GM23338 (cell line): ENCODE data around the gene GRM8. TPM values are rescaled to one million over a fixed set of nuclear protein-coding genes. Genes with fewer than 3 reads are reported as not detected.

Experiments
- ATAC-seq: fragments of 200-7000 bp; cut with Tn5 transposase; 3 replicates; pipeline ENCODE4 v1.9.1; 2020
- DNase-seq: peaks from one replicate; pipeline ENCODE4 v3.0.0-alpha.2; 2015; ENCODE audit warnings: low spot score
- H2AFZ ChIP-seq: fragments of 200-600 bp; sonication (generic); 2 replicates; pipeline ENCODE4 v1.8.0; 2016; ENCODE audit warnings: antibody characterized with exemption, mild to moderate bottlenecking, moderate library complexity
- H3F3A ChIP-seq: fragments of 200-600 bp; sonication (generic); replicated peaks from 2 replicates; pipeline ENCODE4 v1.8.0; 2017; ENCODE audit warnings: antibody characterized with exemption, mixed run types, low read depth
- H3K27ac ChIP-seq: fragments of 200-600 bp; sonication (generic); 2 replicates; pipeline ENCODE4 v1.6.1; 2016; ENCODE audit warnings: low read depth
- H3K27me3 ChIP-seq: fragments of 200-600 bp; sonication (generic); 2 replicates; pipeline ENCODE4 v1.8.0; 2016; ENCODE audit warnings: mild to moderate bottlenecking, mixed run types, moderate library complexity; ENCODE audit not compliant: insufficient read depth
- H3K36me3 ChIP-seq: fragments of 200-600 bp; sonication (generic); 2 replicates; pipeline ENCODE4 v1.8.0; 2016; ENCODE audit warnings: mild to moderate bottlenecking; ENCODE audit not compliant: insufficient read depth
- H3K4me1 ChIP-seq: fragments of 200-600 bp; sonication (generic); 2 replicates; pipeline ENCODE4 v1.8.0; 2016; ENCODE audit warnings: mild to moderate bottlenecking, moderate library complexity; ENCODE audit not compliant: insufficient read depth
- H3K4me2 ChIP-seq: fragments of 200-600 bp; sonication (generic); 2 replicates; pipeline ENCODE4 v1.7.1; 2017; ENCODE audit warnings: mixed run types
- H3K4me3 ChIP-seq: fragments of 200-600 bp; sonication (generic); 2 replicates; pipeline ENCODE4 v1.6.1; 2016; ENCODE audit warnings: mixed run types
- H3K79me2 ChIP-seq: fragments of 200-600 bp; sonication (generic); replicated peaks from 2 replicates; pipeline ENCODE4 v1.8.0; 2017; ENCODE audit warnings: mild to moderate bottlenecking; ENCODE audit not compliant: insufficient read depth
- H3K9me2 ChIP-seq: fragments of 200-600 bp; sonication (generic); 2 replicates; pipeline ENCODE4 v1.8.0; 2017; ENCODE audit not compliant: insufficient read depth
- H4K20me1 ChIP-seq: fragments of 200-600 bp; sonication (generic); replicated peaks from 2 replicates; pipeline ENCODE4 v1.8.0; 2017; ENCODE audit warnings: mild to moderate bottlenecking; ENCODE audit not compliant: insufficient read depth
- H3K27ac Mint-ChIP-seq: 2 replicates; pipeline ENCODE4 v1.8.0; 2020; ENCODE audit warnings: inconsistent platforms, mild to moderate bottlenecking, moderate library complexity, mixed read lengths
- H3K27me3 Mint-ChIP-seq: 3 replicates; pipeline ENCODE4 v1.8.0; 2022; ENCODE audit warnings: low read depth, mild to moderate bottlenecking, moderate library complexity, mixed read lengths, inconsistent platforms; ENCODE audit not compliant: insufficient read depth, poor library complexity
- H3K36me3 Mint-ChIP-seq: 3 replicates; pipeline ENCODE4 v1.8.0; 2021; ENCODE audit warnings: low read depth, mild to moderate bottlenecking, inconsistent platforms, moderate library complexity, mixed read lengths
- H3K4me1 Mint-ChIP-seq: 3 replicates; pipeline ENCODE4 v1.8.0; 2020; ENCODE audit warnings: mild to moderate bottlenecking, inconsistent platforms, mixed read lengths
- H3K4me3 Mint-ChIP-seq: 3 replicates; pipeline ENCODE4 v1.8.0; 2021; ENCODE audit warnings: moderate library complexity, mild to moderate bottlenecking, inconsistent platforms, mixed read lengths
- H3K9me3 Mint-ChIP-seq: 3 replicates; pipeline ENCODE4 v1.8.0; 2020; ENCODE audit warnings: moderate library complexity, mild to moderate bottlenecking, inconsistent platforms, mixed read lengths
- CREB1 ChIP-seq: fragments of 250-450 bp; sonication (Bioruptor Pico); IDR thresholded peaks from 2 replicates; pipeline ENCODE4 v1.5.0; 2020; ENCODE audit warnings: low read depth, mild to moderate bottlenecking, moderate library complexity
- ETS1 ChIP-seq: IDR thresholded peaks from 2 replicates; pipeline ENCODE4 v1.6.1; 2016; ENCODE audit warnings: antibody characterized with exemption
- EZH2 ChIP-seq: fragments of 200-600 bp; sonication (generic); IDR thresholded peaks from one replicate; pipeline ENCODE4 v1.8.0; 2017; ENCODE audit warnings: antibody characterized with exemption, mild to moderate bottlenecking, low read depth; ENCODE audit not compliant: unreplicated experiment
- JUNB ChIP-seq: IDR thresholded peaks from one replicate; pipeline ENCODE4 v1.6.1; 2016; ENCODE audit warnings: antibody characterized with exemption; ENCODE audit not compliant: unreplicated experiment
- POLR2AphosphoS5 ChIP-seq: IDR thresholded peaks from 2 replicates; pipeline ENCODE4 v1.6.1; 2016; ENCODE audit warnings: antibody characterized with exemption, low read depth
- REST ChIP-seq: IDR thresholded peaks from one replicate; pipeline ENCODE4 v1.6.1; 2018; ENCODE audit warnings: antibody characterized with exemption; ENCODE audit not compliant: unreplicated experiment
- ZNF462 ChIP-seq: fragments of 250-450 bp; sonication (Bioruptor Pico); IDR thresholded peaks from 2 replicates; pipeline ENCODE4 v1.5.0; 2020; ENCODE audit warnings: mild to moderate bottlenecking, moderate library complexity
- polyA plus RNA-seq: library from polyadenylated mRNA; unstranded; fragments of >200 nt; fragmentation: Nextera tagmentation; extraction: Ambion mirVana; gene quantifications from 2 replicates; pipeline ENCODE4 v1.2.1, GENCODE V29; 2016
- total RNA-seq: library from RNA; depleted of rRNA; stranded (reverse); fragments of >200 nt; shearing (Covaris generic); gene quantifications from 2 replicates; pipeline ENCODE4 v1.2.3, GENCODE V29; 2014
- TF ChIP-seq, protein P1 (sequence below), 2 experiments: fragments of 200-600 bp in 1 of 2; sonication (generic) in 1 of 2; conservative IDR thresholded peaks; 2 replicates each; pipeline versions ENCODE4 v1.5.1 to v1.6.1; 2016 to 2017; ENCODE audit warnings: antibody characterized with exemption in 2 of 2, low read depth in 2 of 2, mild to moderate bottlenecking in 2 of 2, moderate library complexity in 1 of 2

The GRM8 gene
- total and polyA plus RNA-seq, 2 experiments from 2014 or later = 1.9 to 6.6 TPM

GRCh38 chr7:127264219-127264618 lies 11.5 kb upstream of the GRM8 start (continued):
- TF ChIP-seq ZNF462 (no peak), REST (no peak), CREB1 (CRISPR knock-in tag) (no peak), POLR2AphosphoS5 (no peak), EZH2 (no peak), JUNB (no peak)

GRCh38 chr7:127258111-127258510 lies 5.4 kb upstream of the GRM8 start:
- H3K4me1 ChIP-seq = peaks cover 12% of the 10 kb centered on the region
- DNase-seq (peak; percentile 29), ATAC-seq (peak; percentile 10; the same call in 2 of the 3 replicates)
- H2AFZ ChIP-seq = no peak overlapping the region
- Mint-ChIP-seq H3K36me3 (no peaks in the 10 kb centered on the region), H3K9me3 (no peaks in the 10 kb centered on the region; the same call in 2 of the 3 replicates), H3K27me3 (peaks cover 7% of the 10 kb centered on the region), H3K27ac (no peak overlapping the region), H3K4me1 (peaks cover 14% of the 10 kb centered on the region), H3K4me3 (no peak overlapping the region)
- no peaks in the 10 kb centered on the region for H3F3A ChIP-seq
- no peak overlapping the region for H3K27ac ChIP-seq
- H3K9me2 ChIP-seq = no peaks in the 10 kb centered on the region
- no peaks in the 10 kb centered on the region for H3K79me2 ChIP-seq
- no peaks in the 10 kb centered on the region for H3K36me3 ChIP-seq
- peaks cover 24% of the 10 kb centered on the region for H3K27me3 ChIP-seq
- no peak overlapping the region for H3K4me3 ChIP-seq
- no peaks in the 10 kb centered on the region for H4K20me1 ChIP-seq
- H3K4me2 ChIP-seq = no peak overlapping the region
- TF ChIP-seq, protein P1, sequence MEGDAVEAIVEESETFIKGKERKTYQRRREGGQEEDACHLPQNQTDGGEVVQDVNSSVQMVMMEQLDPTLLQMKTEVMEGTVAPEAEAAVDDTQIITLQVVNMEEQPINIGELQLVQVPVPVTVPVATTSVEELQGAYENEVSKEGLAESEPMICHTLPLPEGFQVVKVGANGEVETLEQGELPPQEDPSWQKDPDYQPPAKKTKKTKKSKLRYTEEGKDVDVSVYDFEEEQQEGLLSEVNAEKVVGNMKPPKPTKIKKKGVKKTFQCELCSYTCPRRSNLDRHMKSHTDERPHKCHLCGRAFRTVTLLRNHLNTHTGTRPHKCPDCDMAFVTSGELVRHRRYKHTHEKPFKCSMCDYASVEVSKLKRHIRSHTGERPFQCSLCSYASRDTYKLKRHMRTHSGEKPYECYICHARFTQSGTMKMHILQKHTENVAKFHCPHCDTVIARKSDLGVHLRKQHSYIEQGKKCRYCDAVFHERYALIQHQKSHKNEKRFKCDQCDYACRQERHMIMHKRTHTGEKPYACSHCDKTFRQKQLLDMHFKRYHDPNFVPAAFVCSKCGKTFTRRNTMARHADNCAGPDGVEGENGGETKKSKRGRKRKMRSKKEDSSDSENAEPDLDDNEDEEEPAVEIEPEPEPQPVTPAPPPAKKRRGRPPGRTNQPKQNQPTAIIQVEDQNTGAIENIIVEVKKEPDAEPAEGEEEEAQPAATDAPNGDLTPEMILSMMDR (conservative IDR thresholded peaks at IDR 0.05; ENCODE audit: low read depth in 2 of 2) = peak in 1 of 2 experiments; percentile 31; a peak in 1 of 4 replicates
- no peak for TF ChIP-seq ETS1
- TF ChIP-seq REST = no peak
- no peak for TF ChIP-seq JUNB
